K562 (cell line): ENCODE measurements around the gene CTAG2. TPM values are rescaled to one million over a fixed set of nuclear protein-coding genes. Genes with fewer than 3 reads are reported as not detected.
"Not testable (repeated sequence)": the region's sequence is repeated elsewhere in the genome, so short reads cannot be mapped to it uniquely, and the experiment has no call there.

Experiments used
- ATAC-seq: fragments of 200-7000 bp; cut with Tn5 transposase; 3 replicates; pipeline ENCODE4 v1.9.1; 2020; ENCODE audit warnings: moderate library complexity
- BruUV-seq: library from RNA; stranded (reverse); fragments of 400-500 nt; replicated peaks from 2 replicates; lab custom pipeline; 2021; lab: Mats Ljungman, UMichigan
- CTCF ChIA-PET: fragments of 300-600 bp; formaldehyde crosslinking; extraction: SDS; loops from one replicate; lab custom pipeline; 2021; ENCODE audit warnings: low intra/inter-chr PET ratio; lab: Yijun Ruan, JAX
- POLR2A ChIA-PET: fragments of 300-600, 350-650 bp; sonication (Branson Sonifier 250); formaldehyde crosslinking; extraction: SDS; loops from one replicate; lab custom pipeline; 2021; ENCODE audit warnings: antibody characterized with exemption, inconsistent platforms; lab: Yijun Ruan, JAX
- DNase-seq, 4 experiments: peaks; one replicate each; pipeline versions ENCODE4 v3.0.0 to v3.0.0-alpha.2; 2011 to 2018; ENCODE audit warnings: low spot score in 3 of 4, mixed read lengths in 3 of 4; ENCODE audit errors: extremely low read depth in 1 of 4
- FAIRE-seq: peaks from 2 replicates; lab custom pipeline; 2011; peaks lifted over from hg19 to GRCh38; lab: Jason Lieb, UNC
- H2AFZ ChIP-seq: 2 replicates; pipeline ENCODE4 v1.6.0; 2011; ENCODE audit warnings: low read depth, low read length, control low read depth, inconsistent platforms
- H3K27ac ChIP-seq: fragments of 200-600 bp; 3 replicates; pipeline ENCODE4 v1.8.0; 2011; ENCODE audit warnings: low read depth, mild to moderate bottlenecking, control low read depth, inconsistent platforms, low read length, moderate library complexity, mixed read lengths; ENCODE audit errors: extremely low read depth
- H3K27me3 ChIP-seq, 2 experiments: fragments of 300-600 bp in 1 of 2; 2 replicates in 1 of 2; 3 replicates in 1 of 2; pipeline versions ENCODE4 v1.6.0 to v1.8.0; 2011; ENCODE audit warnings: inconsistent platforms in 2 of 2, low read length in 2 of 2, mild to moderate bottlenecking in 1 of 2, mixed read lengths in 1 of 2, moderate library complexity in 1 of 2; ENCODE audit not compliant: control insufficient read depth in 2 of 2, insufficient read depth in 2 of 2
- H3K36me3 ChIP-seq: fragments of 300-600 bp; 3 replicates; pipeline ENCODE4 v1.8.0; 2011; ENCODE audit warnings: mild to moderate bottlenecking, low read length, inconsistent platforms; ENCODE audit not compliant: control insufficient read depth, insufficient read depth
- H3K4me1 ChIP-seq, 2 experiments: fragments of 200-600 bp in 1 of 2; replicated peaks in 1 of 2; 2 replicates in 1 of 2; 3 replicates in 1 of 2; pipeline versions ENCODE4 v1.5.1 to v1.8.0; 2011; ENCODE audit warnings: inconsistent platforms in 2 of 2, low read length in 2 of 2, mild to moderate bottlenecking in 1 of 2, mixed read lengths in 1 of 2, moderate library complexity in 1 of 2; ENCODE audit not compliant: control insufficient read depth in 2 of 2, insufficient read depth in 2 of 2
- H3K4me2 ChIP-seq: 2 replicates; pipeline ENCODE4 v1.6.1; 2011; ENCODE audit warnings: low read length, control low read depth, inconsistent platforms, mixed read lengths; ENCODE audit not compliant: insufficient read depth
- H3K4me3 ChIP-seq: fragments of 200-600 bp; sonication (generic), shearing (Covaris generic); 2 replicates; pipeline ENCODE4 v1.5.1; 2016; ENCODE audit warnings: control low read depth, inconsistent platforms
- H3K79me2 ChIP-seq: fragments of 200-600 bp; 3 replicates; pipeline ENCODE4 v1.8.0; 2011; ENCODE audit warnings: low read length, inconsistent platforms; ENCODE audit not compliant: control insufficient read depth, insufficient read depth
- H3K9ac ChIP-seq, 2 experiments: 2 replicates each; pipeline versions ENCODE4 v1.6.0 to v1.6.1; 2011; ENCODE audit warnings: low read depth in 2 of 2, low read length in 2 of 2, control low read depth in 1 of 2, inconsistent platforms in 1 of 2, mild to moderate bottlenecking in 1 of 2, mixed read lengths in 1 of 2; ENCODE audit not compliant: insufficient read depth in 1 of 2
- H3K9me1 ChIP-seq: one replicate; pipeline ENCODE4 v1.6.0; 2011; ENCODE audit warnings: inconsistent platforms, mild to moderate bottlenecking, low read length, moderate library complexity; ENCODE audit not compliant: control insufficient read depth, insufficient read depth
- H3K9me3 ChIP-seq: replicated peaks from 2 replicates; pipeline ENCODE4 v1.5.1; 2011; ENCODE audit warnings: low read depth, low read length, inconsistent platforms; ENCODE audit not compliant: control insufficient read depth, insufficient read depth
- H4K20me1 ChIP-seq: replicated peaks from 2 replicates; pipeline ENCODE4 v1.6.1; 2011; ENCODE audit warnings: low read length, inconsistent platforms, mixed read lengths; ENCODE audit not compliant: control insufficient read depth, insufficient read depth
- WGBS: fragments of 100-300 bp; shearing (Covaris generic); methylation state at CpG from one replicate; pipeline ENCODE4 v1.1.6; 2016; ENCODE audit warnings: low coverage, mixed read lengths; ENCODE audit not compliant: insufficient coverage; ENCODE audit errors: missing lambda C conversion rate; 5-methylcytosine and 5-hydroxymethylcytosine counted together
- in situ Hi-C: fragments of 300-500 bp; cut with MboI; formaldehyde crosslinking; loops from 4 replicates; pipeline ENCODE4 v1.15.0; 2018; ENCODE audit warnings: inconsistent platforms, mixed read lengths
- intact Hi-C: fragments of 100-400 bp; cut with micrococcal nuclease; formaldehyde crosslinking; loops from 2 replicates; pipeline ENCODE4 v1.14.2; 2022
- polyA plus RNA-seq, 8 experiments: library from polyadenylated mRNA; depleted of rRNA in 4 of 8; stranded (reverse) in 5 of 8; unstranded in 3 of 8; fragments of >200 nt; fragmentation: Nextera tagmentation in 2 of 8; fragmentation: Illumina TruSeq in 1 of 8; extraction: Ambion mirVana in 2 of 8; extraction: Trizol in 1 of 8; gene quantifications; 2 replicates each; pipeline versions ENCODE4 v1.2.1 to v1.2.3, GENCODE V29; 2011 to 2014; ENCODE audit warnings: inconsistent platforms in 1 of 8, missing spikeins in 1 of 8
- total RNA-seq, 7 experiments: library from RNA; depleted of rRNA in 6 of 7; stranded (reverse); fragments of >200 nt in 6 of 7; fragmentation: Illumina TruSeq in 2 of 7; extraction: Trizol in 2 of 7; gene quantifications; 2 replicates each; pipeline versions ENCODE4 v1.2.1 to v1.2.3, GENCODE V29; 2011 to 2021; ENCODE audit warnings: low replicate concordance in 1 of 7

The CTAG2 gene
- total and polyA plus RNA-seq, 9 of the 15 experiments (the other 6 are each of a cell fraction or from before 2014, with no cell fraction given): 1.7 to 63.0 (median 18.8) TPM

DNA sequence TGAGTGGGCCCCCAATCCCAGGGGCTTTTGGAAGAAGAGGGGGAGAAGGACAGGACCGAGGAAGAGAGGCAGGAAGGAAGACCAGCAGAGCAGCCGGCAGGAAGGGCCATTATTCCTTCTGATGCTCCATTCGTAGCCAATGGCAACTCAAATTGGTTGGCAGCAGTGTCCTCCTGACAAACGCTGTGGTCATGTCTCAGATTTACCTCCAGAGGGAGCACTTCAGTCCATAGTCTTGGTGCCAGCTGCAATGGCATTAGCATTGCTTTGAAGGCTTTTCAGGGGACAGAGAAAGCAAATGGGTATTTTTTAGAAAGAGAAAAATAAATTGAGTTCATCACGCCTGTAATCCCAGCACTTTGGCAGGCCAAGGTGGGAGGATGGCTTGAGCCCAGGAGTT, 24.4 kb downstream of the CTAG2 start:
- H3K27me3 ChIP-seq, H3K9me1 ChIP-seq, BruUV-seq, H2AFZ ChIP-seq, H3K79me2 ChIP-seq, in situ Hi-C loops, H3K4me2 ChIP-seq, H4K20me1 ChIP-seq, H3K9me3 ChIP-seq, POLR2A ChIA-PET, H3K27ac ChIP-seq, H3K4me1 ChIP-seq, CTCF ChIA-PET, H3K4me3 ChIP-seq, intact Hi-C loops, H3K36me3 ChIP-seq, DNase-seq, H3K9ac ChIP-seq, FAIRE-seq: not testable (repeated sequence)
- WGBS: no CpG with 5 or more reads among the region's 5 CpGs
- ATAC-seq: peak; percentile 84

GRCh38 chrX:154620767-154621414, 32.5 kb downstream of the CTAG2 start:
- POLR2A ChIA-PET, H3K79me2 ChIP-seq, H2AFZ ChIP-seq, H3K9ac ChIP-seq, BruUV-seq, intact Hi-C loops, DNase-seq, CTCF ChIA-PET, in situ Hi-C loops, H3K27ac ChIP-seq, H3K36me3 ChIP-seq, H3K4me2 ChIP-seq, H3K4me3 ChIP-seq, H3K4me1 ChIP-seq, H4K20me1 ChIP-seq, H3K9me1 ChIP-seq, H3K9me3 ChIP-seq, H3K27me3 ChIP-seq: not testable (repeated sequence)
- peak; percentile 100 for FAIRE-seq
- ATAC-seq: peak; percentile 87
- no CpG with 5 or more reads among the region's 11 CpGs for WGBS

- intact Hi-C loops, H3K79me2 ChIP-seq, H3K4me2 ChIP-seq, H3K4me3 ChIP-seq, in situ Hi-C loops, ATAC-seq, H2AFZ ChIP-seq, H3K27me3 ChIP-seq, H3K9me1 ChIP-seq, H3K9me3 ChIP-seq, H3K4me1 ChIP-seq, FAIRE-seq, H3K27ac ChIP-seq, CTCF ChIA-PET, H4K20me1 ChIP-seq, H3K9ac ChIP-seq, H3K36me3 ChIP-seq, DNase-seq, POLR2A ChIA-PET, BruUV-seq: not testable (repeated sequence)
- no CpG with 5 or more reads among the region's 28 CpGs for WGBS
Observed at GRCh38 chrX:154619182-154619581, 34.2 kb downstream of the CTAG2 start, which contains the start of gene CTAG1B. Gene CTAG1B, minus strand, starts transcription at chrX:154619282. Its CDS starts 64 bp downstream, at chrX:154619218.

- H4K20me1 ChIP-seq, H3K27ac ChIP-seq, H3K4me3 ChIP-seq, H3K4me2 ChIP-seq, H3K9me3 ChIP-seq, POLR2A ChIA-PET, H3K9me1 ChIP-seq, H2AFZ ChIP-seq, in situ Hi-C loops, CTCF ChIA-PET, H3K4me1 ChIP-seq, H3K79me2 ChIP-seq, H3K9ac ChIP-seq, H3K27me3 ChIP-seq, H3K36me3 ChIP-seq, BruUV-seq, DNase-seq, intact Hi-C loops: not testable (repeated sequence)
- WGBS: 0% methylated on average over 2 of the region's 12 CpGs
- ATAC-seq (peak; percentile 71), FAIRE-seq (peak; percentile 95)
Observed at GRCh38 chrX:154613586-154613985, 39.8 kb downstream of the CTAG2 start.
